ENCODE data around the gene SRL.

The SRL gene

GRCh38 chr16:4231886-4232285 lies 10.0 kb downstream of the SRL start:
- no peaks in the 10 kb centered on the region for H3K36me3 ChIP-seq (replicated peaks; ENCODE audit: insufficient read depth, low read length)
- no peak for TF ChIP-seq EZH2 (optimal IDR thresholded peaks at IDR 0.05; ENCODE audit: low read depth, low read length)
- TF ChIP-seq, protein P1, sequence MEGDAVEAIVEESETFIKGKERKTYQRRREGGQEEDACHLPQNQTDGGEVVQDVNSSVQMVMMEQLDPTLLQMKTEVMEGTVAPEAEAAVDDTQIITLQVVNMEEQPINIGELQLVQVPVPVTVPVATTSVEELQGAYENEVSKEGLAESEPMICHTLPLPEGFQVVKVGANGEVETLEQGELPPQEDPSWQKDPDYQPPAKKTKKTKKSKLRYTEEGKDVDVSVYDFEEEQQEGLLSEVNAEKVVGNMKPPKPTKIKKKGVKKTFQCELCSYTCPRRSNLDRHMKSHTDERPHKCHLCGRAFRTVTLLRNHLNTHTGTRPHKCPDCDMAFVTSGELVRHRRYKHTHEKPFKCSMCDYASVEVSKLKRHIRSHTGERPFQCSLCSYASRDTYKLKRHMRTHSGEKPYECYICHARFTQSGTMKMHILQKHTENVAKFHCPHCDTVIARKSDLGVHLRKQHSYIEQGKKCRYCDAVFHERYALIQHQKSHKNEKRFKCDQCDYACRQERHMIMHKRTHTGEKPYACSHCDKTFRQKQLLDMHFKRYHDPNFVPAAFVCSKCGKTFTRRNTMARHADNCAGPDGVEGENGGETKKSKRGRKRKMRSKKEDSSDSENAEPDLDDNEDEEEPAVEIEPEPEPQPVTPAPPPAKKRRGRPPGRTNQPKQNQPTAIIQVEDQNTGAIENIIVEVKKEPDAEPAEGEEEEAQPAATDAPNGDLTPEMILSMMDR (IDR thresholded peaks at IDR 0.05; ENCODE audit: low read length): no peak
- no peak for TF ChIP-seq EZH2phosphoT487 (IDR thresholded peaks at IDR 0.05; ENCODE audit: low read length)
- no peak overlapping the region for H3K4me3 ChIP-seq (ENCODE audit: low read length)
- no peaks in the 10 kb centered on the region for H4K20me1 ChIP-seq (ENCODE audit: insufficient read depth, low read length)
- H3K79me2 ChIP-seq (ENCODE audit: low read length): no peaks in the 10 kb centered on the region
- H3K9me2 ChIP-seq (replicated peaks; ENCODE audit: insufficient read depth, low read length): no peaks in the 10 kb centered on the region
- no peaks in the 10 kb centered on the region for H3F3A ChIP-seq (ENCODE audit: insufficient read depth, low read length)
- H3K9me3 ChIP-seq (replicated peaks; ENCODE audit: insufficient read depth, low read length): no peaks in the 10 kb centered on the region
- no peak overlapping the region for H3K27ac ChIP-seq (ENCODE audit: low read length)
- no peak for DNase-seq
- 0 out of 2 replicates have a peak, but pooled peaks cover 3% of the 10 kb centered on the region for H3K4me1 ChIP-seq (ENCODE audit: low read length)
- H3K27me3 ChIP-seq (replicated peaks; ENCODE audit: insufficient read depth, low read length): peaks cover 56% of the 10 kb centered on the region
- H2AFZ ChIP-seq (ENCODE audit: low read length): no peak overlapping the region
- H3K9ac ChIP-seq (ENCODE audit: low read length): no peak overlapping the region
- no peak overlapping the region for H3K4me2 ChIP-seq (ENCODE audit: low read depth, low read length)

- no peak overlapping the region for H3K4me3 ChIP-seq (ENCODE audit: low read length)
- H3F3A ChIP-seq (ENCODE audit: insufficient read depth, low read length): no peaks in the 10 kb centered on the region
- TF ChIP-seq, protein P1 (IDR thresholded peaks at IDR 0.05; ENCODE audit: low read length): no peak
- TF ChIP-seq EZH2 (optimal IDR thresholded peaks at IDR 0.05; ENCODE audit: low read depth, low read length) (no peak), EZH2phosphoT487 (IDR thresholded peaks at IDR 0.05; ENCODE audit: low read length) (no peak)
- H3K9me2 ChIP-seq (replicated peaks; ENCODE audit: insufficient read depth, low read length): no peaks in the 10 kb centered on the region
- peaks cover 55% of the 10 kb centered on the region for H3K27me3 ChIP-seq (replicated peaks; ENCODE audit: insufficient read depth, low read length)
- no peak overlapping the region for H3K4me2 ChIP-seq (ENCODE audit: low read depth, low read length)
- H3K79me2 ChIP-seq (ENCODE audit: low read length): no peaks in the 10 kb centered on the region
- no peak overlapping the region for H3K27ac ChIP-seq (ENCODE audit: low read length)
- H3K9ac ChIP-seq (ENCODE audit: low read length): no peak overlapping the region
- no peaks in the 10 kb centered on the region for H4K20me1 ChIP-seq (ENCODE audit: insufficient read depth, low read length)
- H2AFZ ChIP-seq (ENCODE audit: low read length): no peak overlapping the region
- H3K4me1 ChIP-seq (ENCODE audit: low read length): 0 out of 2 replicates have a peak, but pooled peaks cover 3% of the 10 kb centered on the region
- H3K9me3 ChIP-seq (replicated peaks; ENCODE audit: insufficient read depth, low read length): no peaks in the 10 kb centered on the region
- DNase-seq: no peak
- no peaks in the 10 kb centered on the region for H3K36me3 ChIP-seq (replicated peaks; ENCODE audit: insufficient read depth, low read length)
Measured at GRCh38 chr16:4231367-4231766, 10.5 kb downstream of the SRL start.

DNA sequence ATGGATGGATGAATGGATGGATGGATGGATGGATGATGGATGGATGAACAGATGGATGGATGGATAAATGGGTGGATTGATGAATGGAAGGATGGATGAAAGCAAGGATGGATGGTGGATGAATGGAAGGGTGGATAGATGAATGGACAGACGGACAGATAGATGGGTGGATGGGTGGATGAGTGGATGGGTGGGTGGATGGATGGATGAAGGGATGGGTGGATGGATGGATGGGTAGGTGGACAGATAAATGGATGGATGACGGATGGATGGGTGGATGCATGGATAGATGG lies 14.9 kb downstream of the SRL start:
- TF ChIP-seq EZH2phosphoT487 (IDR thresholded peaks at IDR 0.05; ENCODE audit: low read length): no peak
- no peak for TF ChIP-seq EZH2 (optimal IDR thresholded peaks at IDR 0.05; ENCODE audit: low read depth, low read length)
- H3K36me3 ChIP-seq (replicated peaks; ENCODE audit: insufficient read depth, low read length): no peaks in the 10 kb centered on the region
- no peaks in the 10 kb centered on the region for H3K79me2 ChIP-seq (ENCODE audit: low read length)
- no peaks in the 10 kb centered on the region for H3K9me2 ChIP-seq (replicated peaks; ENCODE audit: insufficient read depth, low read length)
- no peaks in the 10 kb centered on the region for H3K9me3 ChIP-seq (replicated peaks; ENCODE audit: insufficient read depth, low read length)
- no peak for DNase-seq
- H3K27me3 ChIP-seq (replicated peaks; ENCODE audit: insufficient read depth, low read length): peaks cover 35% of the 10 kb centered on the region
- H3K9ac ChIP-seq (ENCODE audit: low read length): no peak overlapping the region
- H3K4me2 ChIP-seq (ENCODE audit: low read depth, low read length): no peak overlapping the region
- no peaks in the 10 kb centered on the region for H4K20me1 ChIP-seq (ENCODE audit: insufficient read depth, low read length)
- no peak overlapping the region for H3K4me3 ChIP-seq (ENCODE audit: low read length)
- H3F3A ChIP-seq (ENCODE audit: insufficient read depth, low read length): no peaks in the 10 kb centered on the region
- no peak overlapping the region for H3K27ac ChIP-seq (ENCODE audit: low read length)
- no peak overlapping the region for H2AFZ ChIP-seq (ENCODE audit: low read length)
- no peaks in the 10 kb centered on the region for H3K4me1 ChIP-seq (ENCODE audit: low read length)

- no peak overlapping the region for H3K27ac ChIP-seq (ENCODE audit: low read length)
- no peak overlapping the region for H3K4me2 ChIP-seq (ENCODE audit: low read depth, low read length)
- H3K9ac ChIP-seq (ENCODE audit: low read length): no peak overlapping the region
- no peaks in the 10 kb centered on the region for H3K79me2 ChIP-seq (ENCODE audit: low read length)
- TF ChIP-seq EZH2phosphoT487 (IDR thresholded peaks at IDR 0.05; ENCODE audit: low read length) (no peak), EZH2 (optimal IDR thresholded peaks at IDR 0.05; ENCODE audit: low read depth, low read length) (no peak)
- TF ChIP-seq, protein P1 (IDR thresholded peaks at IDR 0.05; ENCODE audit: low read length): no peak
- H3K4me1 ChIP-seq (ENCODE audit: low read length): no peaks in the 10 kb centered on the region
- no peak for DNase-seq
- H3K9me3 ChIP-seq (replicated peaks; ENCODE audit: insufficient read depth, low read length): no peaks in the 10 kb centered on the region
- no peak overlapping the region for H3K4me3 ChIP-seq (ENCODE audit: low read length)
- no peak overlapping the region for H2AFZ ChIP-seq (ENCODE audit: low read length)
- H4K20me1 ChIP-seq (ENCODE audit: insufficient read depth, low read length): no peaks in the 10 kb centered on the region
- H3K9me2 ChIP-seq (replicated peaks; ENCODE audit: insufficient read depth, low read length): no peaks in the 10 kb centered on the region
- peaks cover 36% of the 10 kb centered on the region for H3K27me3 ChIP-seq (replicated peaks; ENCODE audit: insufficient read depth, low read length)
- no peaks in the 10 kb centered on the region for H3F3A ChIP-seq (ENCODE audit: insufficient read depth, low read length)
- H3K36me3 ChIP-seq (replicated peaks; ENCODE audit: insufficient read depth, low read length): no peaks in the 10 kb centered on the region
Measured at GRCh38 chr16:4226251-4227039, 15.4 kb downstream of the SRL start.

Data from MM.1S (cell line).